Stimulated activated CD8-positive, alpha-beta memory T cell treated with anti-CD3 and anti-CD28 coated beads, Interleukin-12 subunit alpha, Interleukin-12 subunit beta, amount 100 ng/mL, for 1 hour (primary cell): ENCODE measurements around the gene ONECUT3.
A peak's percentile ranks its signal among the peaks of the same experiment; 100 is the strongest.

Source experiments
- DNase-seq: peaks from one replicate; pipeline ENCODE4 v3.0.0-alpha.2; 2020; ENCODE audit warnings: low read depth

ONECUT3 gene

GRCh38 chr19:1814833-1815604 is 61.7 kb downstream of the ONECUT3 start:
- no peak for DNase-seq

GRCh38 chr19:1815605-1816529 is 62.6 kb downstream of the ONECUT3 start:
- DNase-seq = no peak

GRCh38 chr19:1816530-1817298 is 63.4 kb downstream of the ONECUT3 start:
- DNase-seq = no peak

- no peak for DNase-seq
Observed at GRCh38 chr19:1817553-1818179, 64.4 kb downstream of the ONECUT3 start.

- no peak for DNase-seq
Observed at GRCh38 chr19:1818549-1819195, 65.4 kb downstream of the ONECUT3 start.

GRCh38 chr19:1819341-1820255 is 66.3 kb downstream of the ONECUT3 start:
- no peak for DNase-seq

- no peak for DNase-seq
Observed at GRCh38 chr19:1822210-1822609, 68.9 kb downstream of the ONECUT3 start.

- no peak for DNase-seq
Observed at GRCh38 chr19:1823020-1823419, 69.7 kb downstream of the ONECUT3 start.

- no peak for DNase-seq
Observed at GRCh38 chr19:1823539-1824251, 70.4 kb downstream of the ONECUT3 start.

- DNase-seq = no peak
Observed at GRCh38 chr19:1824252-1824622, 70.9 kb downstream of the ONECUT3 start.

- DNase-seq = peak; percentile 72
Observed at GRCh38 chr19:1825909-1826556, 72.7 kb downstream of the ONECUT3 start.

- DNase-seq = no peak
Observed at GRCh38 chr19:1826557-1827521, 73.5 kb downstream of the ONECUT3 start.

- no peak for DNase-seq
Observed at GRCh38 chr19:1827566-1828278, 74.4 kb downstream of the ONECUT3 start.

GRCh38 chr19:1828279-1829238 is 75.3 kb downstream of the ONECUT3 start:
- no peak for DNase-seq

GRCh38 chr19:1829958-1830357 is 76.7 kb downstream of the ONECUT3 start:
- no peak for DNase-seq

- DNase-seq = no peak
Observed at GRCh38 chr19:1830568-1830967, 77.3 kb downstream of the ONECUT3 start.
